Spleen (tissue), 11 donors: ENCODE measurements around the gene FN1. TPM values are rescaled to one million over a fixed set of nuclear protein-coding genes. Genes with fewer than 3 reads are reported as not detected.

Source experiments
- DNase-seq: peaks from one replicate; pipeline ENCODE4 v3.0.0-alpha.2; 2020
- H3K27ac ChIP-seq, 8 donors: fragments of 200-600 bp; sonication (generic) in 7 of 8; 1 replicate in 4 of 8; 2 replicates in 4 of 8; pipeline versions ENCODE4 v1.5.0 to v1.8.0; 2016 to 2021; ENCODE audit warnings: inconsistent platforms in 4 of 8, mild to moderate bottlenecking in 4 of 8, moderate library complexity in 1 of 8
- H3K27me3 ChIP-seq, 7 donors: fragments of 200-600 bp; sonication (generic) in 6 of 7; replicated peaks in 1 of 7; 1 replicate in 4 of 7; 2 replicates in 3 of 7; pipeline versions ENCODE4 v1.5.0 to v1.8.0; 2016 to 2021; ENCODE audit warnings: inconsistent platforms in 3 of 7, mild to moderate bottlenecking in 1 of 7
- H3K36me3 ChIP-seq, 6 donors: fragments of 200-600 bp; sonication (generic) in 5 of 6; 1 replicate in 4 of 6; 2 replicates in 2 of 6; pipeline versions ENCODE4 v1.5.0 to v1.8.0; 2016 to 2021; ENCODE audit warnings: inconsistent platforms in 2 of 6
- H3K4me1 ChIP-seq, 6 donors: fragments of 200-600 bp; sonication (generic) in 5 of 6; 1 replicate in 3 of 6; 2 replicates in 3 of 6; pipeline versions ENCODE4 v1.5.0 to v1.8.0; 2016 to 2021; ENCODE audit warnings: inconsistent platforms in 3 of 6
- H3K4me3 ChIP-seq, 8 donors: fragments of 200-600 bp; sonication (generic) in 7 of 8; 1 replicate in 4 of 8; 2 replicates in 4 of 8; pipeline versions ENCODE4 v1.5.0 to v1.8.0; 2016 to 2021; ENCODE audit warnings: inconsistent platforms in 4 of 8, mild to moderate bottlenecking in 4 of 8, moderate library complexity in 2 of 8
- H3K9me3 ChIP-seq, 8 donors: fragments of 200-600 bp; sonication (generic) in 7 of 8; 1 replicate in 4 of 8; 2 replicates in 4 of 8; pipeline versions ENCODE4 v1.5.0 to v1.8.0; 2016 to 2021; ENCODE audit warnings: inconsistent platforms in 4 of 8
- CTCF ChIP-seq, 11 experiments: fragments of 200-600 bp in 7 of 11; fragments of 450-650 bp in 4 of 11; sonication (generic) in 4 of 11; IDR thresholded peaks in 8 of 11; conservative IDR thresholded peaks in 3 of 11; 1 replicate in 7 of 11; 2 replicates in 4 of 11; pipeline versions ENCODE4 v1.4.0 to v1.8.0; 2016 to 2021; ENCODE audit warnings: antibody characterized with exemption in 11 of 11, inconsistent platforms in 4 of 11, mild to moderate bottlenecking in 1 of 11
- POLR2A ChIP-seq, 3 donors: fragments of 450-650 bp; IDR thresholded peaks; one replicate each; pipeline ENCODE4 v1.5.1; 2017; ENCODE audit warnings: antibody characterized with exemption in 3 of 3, mild to moderate bottlenecking in 1 of 3
- POLR2AphosphoS5 ChIP-seq, 3 donors: sonication (generic); formaldehyde crosslinking; IDR thresholded peaks; one replicate each; pipeline ENCODE4 v1.5.1; 2017; ENCODE audit warnings: antibody characterized with exemption in 3 of 3
- WGBS, 5 donors: extraction: QIAGEN DNeasy Blood & Tissue Kit in 3 of 5; methylation state at CpG; one replicate each; pipeline versions ENCODE4 v1.1.5 to v1.1.7; 2013 to 2018; 5-methylcytosine and 5-hydroxymethylcytosine counted together
- intact Hi-C: fragments of 100-400 bp; cut with DNase I; formaldehyde crosslinking; loops from one replicate; pipeline ENCODE4 v1.15.0; 2023; ENCODE audit warnings: low total_unique reads
- polyA plus RNA-seq, 3 donors: library from polyadenylated mRNA; stranded (reverse); fragments of 200-250 nt; gene quantifications; one replicate each; pipeline ENCODE4 v1.2.1, GENCODE V29; 2013
- total RNA-seq, 7 donors: library from RNA; depleted of rRNA in 3 of 7; stranded (reverse); fragments of >200 nt in 3 of 7; fragmentation: NEBNext Ultra II Directional in 4 of 7; extraction: Animal tissue kit (Norgen Biotek cat#: 25700) in 4 of 7; gene quantifications; one replicate each; pipeline versions ENCODE4 v1.1.0 to v1.2.1, GENCODE V29; 2016 to 2021
- donor health status: healthy with polysubstance abuse.
- donor health status: DM: no; HTN: no; CAD: no; lungs with moderate emphysema.
- donor health status: DM: no; HTN: no; CAD: no.
- donor health status: Bipolar disorder and iron deficiency.
- donor health status: healthy.
- donor health status: DM: no; HTN: no; CAD: no.
- donor health status: DM: yes; HTN: yes; CAD: no.

The FN1 gene
- total and polyA plus RNA-seq, 10 donors: 28.0 to 104 (median 35.8) TPM

GRCh38 chr2:215384710-215385109, 51.2 kb downstream of the FN1 start:
- WGBS, 5 donors: 79 to 90% (median 82%) methylated on average over 7 of the region's 7 CpGs
- Histone ChIP-seq H3K4me1 (no peaks in the 10 kb centered on the region), H3K9me3 (no peaks in the 10 kb centered on the region), H3K36me3 (no peaks in the 10 kb centered on the region), H3K4me3 (no peak overlapping the region), H3K27ac (no peak overlapping the region), H3K27me3 (no peaks in the 10 kb centered on the region)
- intact Hi-C loops: no loop called here
- TF ChIP-seq POLR2AphosphoS5 (IDR thresholded peaks at IDR 0.05): no peak
- no peak for TF ChIP-seq POLR2A (IDR thresholded peaks at IDR 0.05)
- TF ChIP-seq CTCF (IDR thresholded peaks at IDR 0.05 in 8 of 11, conservative IDR thresholded peaks at IDR 0.05 in 3 of 11): no peak
- no peak for DNase-seq

- Histone ChIP-seq H3K9me3 (no peaks in the 10 kb centered on the region), H3K4me3 (no peak overlapping the region), H3K4me1 (no peaks in the 10 kb centered on the region), H3K27me3 (no peaks in the 10 kb centered on the region), H3K36me3 (no peaks in the 10 kb centered on the region), H3K27ac (no peak overlapping the region)
- intact Hi-C loops: no loop called here
- TF ChIP-seq CTCF (IDR thresholded peaks at IDR 0.05 in 8 of 11, conservative IDR thresholded peaks at IDR 0.05 in 3 of 11): no peak
- DNase-seq: no peak
- 95 to 98% (median 96%) methylated on average over 8 of the region's 8 CpGs for WGBS, 5 donors
Measured at GRCh38 chr2:215383652-215384279, 52.1 kb downstream of the FN1 start.

- TF ChIP-seq POLR2A (IDR thresholded peaks at IDR 0.05) (no peak), POLR2AphosphoS5 (IDR thresholded peaks at IDR 0.05) (no peak)
- no peak for DNase-seq
- Histone ChIP-seq H3K27ac (no peak overlapping the region), H3K4me1 (no peaks in the 10 kb centered on the region), H3K4me3 (no peak overlapping the region), H3K36me3 (no peaks in the 10 kb centered on the region), H3K27me3 (no peaks in the 10 kb centered on the region), H3K9me3 (no peaks in the 10 kb centered on the region)
- intact Hi-C loops: no loop called here
Measured at GRCh38 chr2:215382480-215382879, 53.4 kb downstream of the FN1 start.

- no peaks in the 10 kb centered on the region for H3K9me3 ChIP-seq
- TF ChIP-seq CTCF (IDR thresholded peaks at IDR 0.05 in 8 of 11, conservative IDR thresholded peaks at IDR 0.05 in 3 of 11): no peak
- TF ChIP-seq POLR2A (IDR thresholded peaks at IDR 0.05): no peak
- TF ChIP-seq POLR2AphosphoS5 (IDR thresholded peaks at IDR 0.05): no peak
- intact Hi-C loops: no loop called here
- no peaks in the 10 kb centered on the region for H3K4me1 ChIP-seq
- no peak overlapping the region for H3K4me3 ChIP-seq
- WGBS, 5 donors: 77 to 95% (median 92%) methylated on average over 7 of the region's 7 CpGs
- no peak overlapping the region for H3K27ac ChIP-seq
- no peaks in the 10 kb centered on the region for H3K36me3 ChIP-seq
- no peak for DNase-seq
- no peaks in the 10 kb centered on the region for H3K27me3 ChIP-seq
Measured at GRCh38 chr2:215382011-215382410, 53.9 kb downstream of the FN1 start.

GRCh38 chr2:215380699-215381098, 55.2 kb downstream of the FN1 start:
- Histone ChIP-seq H3K4me1 (no peaks in the 10 kb centered on the region), H3K27ac (no peak overlapping the region), H3K4me3 (no peak overlapping the region), H3K9me3 (no peaks in the 10 kb centered on the region), H3K27me3 (no peaks in the 10 kb centered on the region), H3K36me3 (no peaks in the 10 kb centered on the region)
- DNase-seq: no peak
- 90 to 95% (median 93%) methylated on average over 7 of the region's 7 CpGs for WGBS, 5 donors
- no peak for TF ChIP-seq POLR2A (IDR thresholded peaks at IDR 0.05)
- no peak for TF ChIP-seq POLR2AphosphoS5 (IDR thresholded peaks at IDR 0.05)
- no peak for TF ChIP-seq CTCF (IDR thresholded peaks at IDR 0.05 in 8 of 11, conservative IDR thresholded peaks at IDR 0.05 in 3 of 11)
- intact Hi-C loops: no loop called here
